HUES64 (cell line): ENCODE measurements around the gene CUBN.
"Not testable (repeated sequence)": the region's sequence is repeated elsewhere in the genome, so short reads cannot be mapped to it uniquely, and the experiment has no call there.

ENCODE experiments used
- H3K27ac ChIP-seq: 2 replicates; pipeline ENCODE4 v1.7.0; 2013; ENCODE audit warnings: low read depth, low read length, inconsistent platforms
- H3K27me3 ChIP-seq: 2 replicates; pipeline ENCODE4 v1.6.1; 2013; ENCODE audit warnings: mild to moderate bottlenecking, low read length; ENCODE audit not compliant: insufficient read depth
- H3K36me3 ChIP-seq: 2 replicates; pipeline ENCODE4 v1.6.1; 2013; ENCODE audit warnings: mild to moderate bottlenecking, low read length; ENCODE audit not compliant: insufficient read depth
- H3K4me1 ChIP-seq: 2 replicates; pipeline ENCODE4 v1.6.1; 2013; ENCODE audit warnings: mild to moderate bottlenecking, low read length, moderate library complexity; ENCODE audit not compliant: insufficient read depth
- H3K4me3 ChIP-seq: 2 replicates; pipeline ENCODE4 v1.5.1; 2013; ENCODE audit warnings: mild to moderate bottlenecking, low read length, moderate library complexity
- H3K9ac ChIP-seq: 2 replicates; pipeline ENCODE4 v1.6.1; 2013; ENCODE audit warnings: mild to moderate bottlenecking, low read depth, low read length
- H3K9me3 ChIP-seq: 2 replicates; pipeline ENCODE4 v1.6.1; 2013; ENCODE audit warnings: low read depth, low read length; ENCODE audit not compliant: insufficient read depth
- WGBS: fragments of 150-250, 120-280 bp; methylation state at CpG from one replicate; pipeline ENCODE4 v1.1.7; 2013; ENCODE audit warnings: missing lambda C conversion rate; 5-methylcytosine and 5-hydroxymethylcytosine counted together

The CUBN gene

DNA sequence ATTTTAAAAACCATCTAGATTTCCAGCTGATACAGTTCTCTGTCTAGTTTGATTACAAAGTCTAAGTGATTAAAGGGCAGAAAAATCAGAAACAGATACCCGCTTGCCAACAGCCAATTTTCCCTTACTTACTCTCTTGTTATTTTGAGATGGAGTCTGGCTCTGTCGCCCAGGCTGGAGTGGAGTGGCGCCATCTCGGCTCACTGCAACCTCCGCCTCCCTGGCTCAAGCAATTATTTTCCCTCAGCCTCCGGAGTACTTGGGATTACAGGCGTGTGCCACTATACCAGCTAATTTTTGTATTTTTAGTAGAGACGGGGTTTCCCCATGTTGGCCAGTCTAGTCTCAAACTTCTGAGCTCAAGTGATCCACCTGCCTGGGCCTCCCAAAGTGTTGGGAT lies 302.1 kb downstream of the CUBN start:
- 93% methylated on average over 8 of the region's 8 CpGs for WGBS
- not testable (repeated sequence) for H3K4me3 ChIP-seq

GRCh38 chr10:16822726-16823360 lies 306.8 kb downstream of the CUBN start:
- H3K4me1 ChIP-seq: peaks cover 5% of the 10 kb centered on the region; the same call in 1 of the 2 replicates
- WGBS: 91% methylated on average over 4 of the region's 4 CpGs
- H3K36me3 ChIP-seq: no peaks in the 10 kb centered on the region
- peaks cover 27% of the 10 kb centered on the region for H3K9me3 ChIP-seq
- no peak overlapping the region for H3K27ac ChIP-seq
- H3K9ac ChIP-seq: no peak overlapping the region
- no peak overlapping the region for H3K4me3 ChIP-seq
- peaks cover 11% of the 10 kb centered on the region; the same call in 1 of the 2 replicates for H3K27me3 ChIP-seq

More for the DNA sequence above, 302.1 kb downstream of the CUBN start:
- not testable (repeated sequence) for H3K27ac ChIP-seq, H3K9ac ChIP-seq, H3K36me3 ChIP-seq, H3K4me1 ChIP-seq, H3K27me3 ChIP-seq
- H3K9me3 ChIP-seq: peaks cover 16% of the 10 kb centered on the region

- Histone ChIP-seq H3K36me3 (no peaks in the 10 kb centered on the region), H3K4me1 (peaks cover 5% of the 10 kb centered on the region; the same call in 1 of the 2 replicates), H3K27me3 (peaks cover 11% of the 10 kb centered on the region; the same call in 1 of the 2 replicates), H3K9me3 (peaks cover 27% of the 10 kb centered on the region), H3K9ac (no peak overlapping the region), H3K4me3 (no peak overlapping the region), H3K27ac (no peak overlapping the region)
- WGBS: 84% methylated on average over 2 of the region's 2 CpGs
Observed at GRCh38 chr10:16822027-16822426, 307.6 kb downstream of the CUBN start.

- Histone ChIP-seq H3K4me3 (no peak overlapping the region), H3K27me3 (peaks cover 11% of the 10 kb centered on the region; the same call in 1 of the 2 replicates), H3K9me3 (peaks cover 27% of the 10 kb centered on the region), H3K36me3 (no peaks in the 10 kb centered on the region), H3K4me1 (peaks cover 11% of the 10 kb centered on the region), H3K9ac (no peak overlapping the region), H3K27ac (no peak overlapping the region)
- WGBS: 95% methylated on average over 5 of the region's 5 CpGs
Observed at GRCh38 chr10:16820421-16820820, 309.2 kb downstream of the CUBN start.

- 77% methylated on average over 1 of the region's 1 CpG for WGBS
Observed at GRCh38 chr10:16820018-16820417, 309.6 kb downstream of the CUBN start.

GRCh38 chr10:16819436-16819835 lies 310.2 kb downstream of the CUBN start:
- 82% methylated on average over 3 of the region's 3 CpGs for WGBS
- peaks cover 27% of the 10 kb centered on the region for H3K9me3 ChIP-seq
- H3K27ac ChIP-seq: no peak overlapping the region
- H3K27me3 ChIP-seq: peaks cover 11% of the 10 kb centered on the region; the same call in 1 of the 2 replicates
- peaks cover 11% of the 10 kb centered on the region for H3K4me1 ChIP-seq
- no peak overlapping the region for H3K4me3 ChIP-seq
- no peak overlapping the region for H3K9ac ChIP-seq
- no peaks in the 10 kb centered on the region for H3K36me3 ChIP-seq

More at GRCh38 chr10:16820018-16820417, 309.6 kb downstream of the CUBN start:
- Histone ChIP-seq H3K27ac (no peak overlapping the region), H3K9ac (no peak overlapping the region), H3K27me3 (peaks cover 11% of the 10 kb centered on the region; the same call in 1 of the 2 replicates), H3K4me3 (no peak overlapping the region), H3K9me3 (peaks cover 27% of the 10 kb centered on the region), H3K4me1 (peaks cover 11% of the 10 kb centered on the region), H3K36me3 (no peaks in the 10 kb centered on the region)

- Histone ChIP-seq H3K9ac (no peak overlapping the region), H3K36me3 (no peaks in the 10 kb centered on the region; the same call in 1 of the 2 replicates), H3K9me3 (peaks cover 26% of the 10 kb centered on the region), H3K4me3 (no peak overlapping the region), H3K27me3 (peaks cover 11% of the 10 kb centered on the region; the same call in 1 of the 2 replicates), H3K27ac (no peak overlapping the region), H3K4me1 (peaks cover 11% of the 10 kb centered on the region)
- 92% methylated on average over 6 of the region's 6 CpGs for whole genome bisulfite sequencing
Observed at GRCh38 chr10:16819026-16819425, 310.6 kb downstream of the CUBN start.

GRCh38 chr10:16817125-16818019 lies 312.2 kb downstream of the CUBN start, which contains the start of gene RSU1:
Gene RSU1 (minus strand): TSS chr10:16817424. CDS start chr10:16817081, 343 bp downstream.
- peaks cover 9% of the 10 kb centered on the region for H3K9me3 ChIP-seq
- peaks cover 11% of the 10 kb centered on the region for H3K4me1 ChIP-seq
- H3K36me3 ChIP-seq: no peaks in the 10 kb centered on the region; the same call in 1 of the 2 replicates
- peak within 1 kb of the TSS; percentile 65 for H3K27ac ChIP-seq
- H3K27me3 ChIP-seq: peaks cover 11% of the 10 kb centered on the region; the same call in 1 of the 2 replicates
- H3K4me3 ChIP-seq: peak within 1 kb of the TSS; percentile 75
- peak within 1 kb of the TSS; percentile 74 for H3K9ac ChIP-seq
- under 1% methylated on average over 65 of the region's 65 CpGs for WGBS

GRCh38 chr10:16816830-16817124 lies 312.8 kb downstream of the CUBN start:
- peak overlapping the region; percentile 75 for H3K4me3 ChIP-seq
- peak overlapping the region; percentile 74 for H3K9ac ChIP-seq
- peaks cover 11% of the 10 kb centered on the region; the same call in 1 of the 2 replicates for H3K27me3 ChIP-seq
- 5% methylated on average over 12 of the region's 12 CpGs for WGBS
- peaks cover 3% of the 10 kb centered on the region for H3K9me3 ChIP-seq
- peaks cover 11% of the 10 kb centered on the region for H3K4me1 ChIP-seq
- H3K27ac ChIP-seq: peak overlapping the region; percentile 20; the same call in 1 of the 2 replicates
- H3K36me3 ChIP-seq: no peaks in the 10 kb centered on the region; the same call in 1 of the 2 replicates

- 87% methylated on average over 4 of the region's 4 CpGs for WGBS
- H3K27ac ChIP-seq: no peak overlapping the region
- H3K36me3 ChIP-seq: no peaks in the 10 kb centered on the region; the same call in 1 of the 2 replicates
- H3K4me1 ChIP-seq: peaks cover 11% of the 10 kb centered on the region
- peak overlapping the region; percentile 75 for H3K4me3 ChIP-seq
- 0 out of 2 replicates have a peak overlapping the region, but pooled peaks have one; percentile 74 for H3K9ac ChIP-seq
- H3K9me3 ChIP-seq: no peaks in the 10 kb centered on the region
- peaks cover 11% of the 10 kb centered on the region; the same call in 1 of the 2 replicates for H3K27me3 ChIP-seq
Observed at GRCh38 chr10:16816171-16816570, 313.4 kb downstream of the CUBN start.

DNA sequence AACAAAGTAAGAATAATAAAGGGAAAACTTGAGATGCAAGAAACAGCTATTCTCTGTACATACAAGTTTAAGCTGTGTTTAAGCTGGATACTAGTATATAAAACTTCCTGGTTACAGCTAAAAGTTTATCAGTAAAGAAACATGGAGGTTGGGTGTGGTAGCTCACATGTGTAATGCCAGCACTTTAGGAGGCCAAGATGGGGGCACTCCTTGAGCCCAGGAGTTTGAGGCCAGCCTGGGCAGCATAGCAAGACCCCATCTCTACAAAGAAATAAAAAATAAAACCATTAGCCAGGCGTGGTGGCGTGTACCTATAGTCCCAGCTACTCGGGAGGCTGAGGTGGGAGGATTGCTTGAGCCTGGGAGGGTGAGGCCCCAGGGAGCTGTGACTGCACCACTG lies 315.6 kb downstream of the CUBN start:
- H3K9me3 ChIP-seq: no peaks in the 10 kb centered on the region
- H3K36me3 ChIP-seq: no peaks in the 10 kb centered on the region; the same call in 1 of the 2 replicates
- H3K4me3 ChIP-seq: no peak overlapping the region
- peaks cover 1% of the 10 kb centered on the region; the same call in 1 of the 2 replicates for H3K27me3 ChIP-seq
- no peak overlapping the region for H3K27ac ChIP-seq
- no peak overlapping the region for H3K9ac ChIP-seq
- peaks cover 11% of the 10 kb centered on the region for H3K4me1 ChIP-seq
- 94% methylated on average over 3 of the region's 3 CpGs for WGBS
